Smooth muscle cell (in vitro differentiated cells): Measurements from ENCODE around the gene MRPS26. TPM values are rescaled to one million over a fixed set of nuclear protein-coding genes. Genes with fewer than 3 reads are reported as not detected.

Experiments used
- DNase-seq: peaks from one replicate; lab custom pipeline; 2025; ENCODE audit not compliant: unreplicated experiment; lab: John Stamatoyannopoulos, UW
- H2AFZ ChIP-seq: fragments of 200-600 bp; sonication (generic); 2 replicates; pipeline ENCODE4 v1.6.0; 2016; ENCODE audit warnings: antibody characterized with exemption, low read depth, mild to moderate bottlenecking
- H3F3A ChIP-seq: fragments of 200-600 bp; sonication (generic); 2 replicates; pipeline ENCODE4 v1.6.0; 2017; ENCODE audit warnings: antibody characterized with exemption, low read depth
- H3K27ac ChIP-seq: fragments of 200-600 bp; sonication (generic); 2 replicates; pipeline ENCODE4 v1.5.1; 2016; ENCODE audit warnings: low read depth, mild to moderate bottlenecking
- H3K27me3 ChIP-seq: fragments of 200-600 bp; sonication (generic); 2 replicates; pipeline ENCODE4 v1.6.1; 2016; ENCODE audit warnings: low read depth, mild to moderate bottlenecking
- H3K36me3 ChIP-seq: fragments of 200-600 bp; sonication (generic); 2 replicates; pipeline ENCODE4 v1.5.1; 2016; ENCODE audit warnings: low read depth
- H3K4me1 ChIP-seq: fragments of 200-600 bp; sonication (generic); 2 replicates; pipeline ENCODE4 v1.5.1; 2016; ENCODE audit warnings: low read depth
- H3K4me2 ChIP-seq: fragments of 200-600 bp; sonication (generic); 2 replicates; pipeline ENCODE4 v1.6.0; 2016; ENCODE audit warnings: mild to moderate bottlenecking
- H3K4me3 ChIP-seq: fragments of 200-600 bp; sonication (generic); 2 replicates; pipeline ENCODE4 v1.5.1; 2016; ENCODE audit warnings: mild to moderate bottlenecking
- H3K79me2 ChIP-seq: fragments of 200-600 bp; sonication (generic); 2 replicates; pipeline ENCODE4 v1.6.0; 2016; ENCODE audit warnings: low read depth, mild to moderate bottlenecking
- H3K9ac ChIP-seq: fragments of 200-600 bp; sonication (generic); 2 replicates; pipeline ENCODE4 v1.6.0; 2016; ENCODE audit warnings: low read depth
- H3K9me3 ChIP-seq: fragments of 200-600 bp; sonication (generic); replicated peaks from 2 replicates; pipeline ENCODE4 v1.5.1; 2016; ENCODE audit warnings: low read depth
- H4K20me1 ChIP-seq: fragments of 200-600 bp; sonication (generic); 2 replicates; pipeline ENCODE4 v1.6.0; 2016; ENCODE audit warnings: low read depth
- WGBS: methylation state at CpG from one replicate; pipeline ENCODE4 v1.1.7; 2016; ENCODE audit warnings: low lambda C conversion rate; 5-methylcytosine and 5-hydroxymethylcytosine counted together
- polyA plus RNA-seq: library from polyadenylated mRNA; unstranded; fragments of >200 nt; fragmentation: Nextera tagmentation; extraction: Ambion mirVana; gene quantifications from 2 replicates; pipeline ENCODE4 v1.2.1, GENCODE V29; 2016
- total RNA-seq: library from RNA; depleted of rRNA; stranded (reverse); fragments of >200 nt; gene quantifications from 2 replicates; pipeline ENCODE4 v1.2.3, GENCODE V29; 2014
- TF ChIP-seq, protein P1 (sequence below): fragments of 200-600 bp; sonication (generic); IDR thresholded peaks from 2 replicates; pipeline ENCODE4 v1.5.1; 2017; ENCODE audit warnings: borderline replicate concordance, mild to moderate bottlenecking, antibody characterized with exemption; ENCODE audit not compliant: insufficient read depth, poor library complexity, severe bottlenecking

Gene MRPS26
- total and polyA plus RNA-seq, 2 experiments from 2014 or later: 18.3 to 62.9 TPM

DNA sequence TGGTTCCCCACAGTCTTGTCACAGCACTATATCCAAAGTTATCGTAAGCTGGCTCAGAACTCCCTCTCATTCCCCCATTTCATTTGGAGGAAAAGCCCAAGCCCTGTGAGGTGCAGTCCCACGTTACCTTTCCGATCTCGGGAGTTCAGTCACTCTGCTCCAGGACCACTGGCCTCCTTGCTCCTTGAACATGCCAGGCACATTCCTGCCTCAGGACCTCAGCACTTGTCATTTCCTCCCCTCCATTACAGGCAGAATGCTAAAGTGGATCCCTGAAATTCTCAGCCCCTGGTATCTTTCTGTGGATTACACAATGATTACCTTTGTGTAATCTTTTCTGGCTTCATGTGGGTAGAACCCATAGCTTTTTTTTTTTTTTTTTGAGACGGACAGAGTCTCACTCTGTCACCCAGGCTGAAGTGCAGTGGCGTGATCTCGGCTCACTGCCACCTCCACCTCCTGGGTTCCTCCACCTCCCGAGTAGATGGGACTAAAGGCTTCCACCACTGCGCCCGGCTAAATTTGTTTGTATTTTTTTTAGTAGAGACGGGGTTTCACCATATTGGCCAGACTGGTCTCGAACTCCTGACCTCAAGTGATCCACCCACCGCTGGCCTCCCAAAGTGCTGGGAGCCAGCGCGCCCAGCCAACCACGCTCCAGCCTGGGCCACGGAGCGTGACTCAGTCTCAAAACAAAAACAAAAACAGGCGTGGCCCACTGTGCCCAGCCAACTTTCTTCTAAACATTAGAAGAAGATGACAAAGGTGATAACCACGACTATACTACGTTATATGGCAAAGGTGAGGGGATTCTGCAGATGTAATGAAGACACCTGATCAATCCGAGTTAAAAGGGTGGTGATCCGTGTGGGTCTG is 21.5 kb downstream of the MRPS26 start:
- H3K27me3 ChIP-seq: peaks cover 10% of the 10 kb centered on the region
- TF ChIP-seq, protein P1, sequence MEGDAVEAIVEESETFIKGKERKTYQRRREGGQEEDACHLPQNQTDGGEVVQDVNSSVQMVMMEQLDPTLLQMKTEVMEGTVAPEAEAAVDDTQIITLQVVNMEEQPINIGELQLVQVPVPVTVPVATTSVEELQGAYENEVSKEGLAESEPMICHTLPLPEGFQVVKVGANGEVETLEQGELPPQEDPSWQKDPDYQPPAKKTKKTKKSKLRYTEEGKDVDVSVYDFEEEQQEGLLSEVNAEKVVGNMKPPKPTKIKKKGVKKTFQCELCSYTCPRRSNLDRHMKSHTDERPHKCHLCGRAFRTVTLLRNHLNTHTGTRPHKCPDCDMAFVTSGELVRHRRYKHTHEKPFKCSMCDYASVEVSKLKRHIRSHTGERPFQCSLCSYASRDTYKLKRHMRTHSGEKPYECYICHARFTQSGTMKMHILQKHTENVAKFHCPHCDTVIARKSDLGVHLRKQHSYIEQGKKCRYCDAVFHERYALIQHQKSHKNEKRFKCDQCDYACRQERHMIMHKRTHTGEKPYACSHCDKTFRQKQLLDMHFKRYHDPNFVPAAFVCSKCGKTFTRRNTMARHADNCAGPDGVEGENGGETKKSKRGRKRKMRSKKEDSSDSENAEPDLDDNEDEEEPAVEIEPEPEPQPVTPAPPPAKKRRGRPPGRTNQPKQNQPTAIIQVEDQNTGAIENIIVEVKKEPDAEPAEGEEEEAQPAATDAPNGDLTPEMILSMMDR: no peak
- H3K4me3 ChIP-seq: no peak overlapping the region
- H3K4me2 ChIP-seq: no peak overlapping the region
- H3K27ac ChIP-seq: no peak overlapping the region
- H2AFZ ChIP-seq: no peak overlapping the region
- WGBS: 92% methylated on average over 23 of the region's 23 CpGs
- no peaks in the 10 kb centered on the region for H3F3A ChIP-seq
- H3K79me2 ChIP-seq: no peaks in the 10 kb centered on the region
- H4K20me1 ChIP-seq: peaks cover under 1% of the 10 kb centered on the region
- no peaks in the 10 kb centered on the region for H3K9me3 ChIP-seq
- no peaks in the 10 kb centered on the region for H3K36me3 ChIP-seq
- no peaks in the 10 kb centered on the region for H3K4me1 ChIP-seq
- no peak for DNase-seq
- no peak overlapping the region for H3K9ac ChIP-seq

GRCh38 chr20:3068075-3068474 is 22.2 kb downstream of the MRPS26 start:
- no peak for DNase-seq
- H3K4me2 ChIP-seq: no peak overlapping the region
- no peak overlapping the region for H3K9ac ChIP-seq
- H3K9me3 ChIP-seq: no peaks in the 10 kb centered on the region
- no peaks in the 10 kb centered on the region for H4K20me1 ChIP-seq
- H3K79me2 ChIP-seq: no peaks in the 10 kb centered on the region
- WGBS: 84% methylated on average over 8 of the region's 8 CpGs
- no peaks in the 10 kb centered on the region for H3F3A ChIP-seq
- no peak overlapping the region for H3K4me3 ChIP-seq
- TF ChIP-seq, protein P1: no peak
- H3K27ac ChIP-seq: no peak overlapping the region
- H2AFZ ChIP-seq: no peak overlapping the region
- H3K4me1 ChIP-seq: no peaks in the 10 kb centered on the region
- H3K27me3 ChIP-seq: peaks cover 16% of the 10 kb centered on the region
- H3K36me3 ChIP-seq: no peaks in the 10 kb centered on the region

DNA sequence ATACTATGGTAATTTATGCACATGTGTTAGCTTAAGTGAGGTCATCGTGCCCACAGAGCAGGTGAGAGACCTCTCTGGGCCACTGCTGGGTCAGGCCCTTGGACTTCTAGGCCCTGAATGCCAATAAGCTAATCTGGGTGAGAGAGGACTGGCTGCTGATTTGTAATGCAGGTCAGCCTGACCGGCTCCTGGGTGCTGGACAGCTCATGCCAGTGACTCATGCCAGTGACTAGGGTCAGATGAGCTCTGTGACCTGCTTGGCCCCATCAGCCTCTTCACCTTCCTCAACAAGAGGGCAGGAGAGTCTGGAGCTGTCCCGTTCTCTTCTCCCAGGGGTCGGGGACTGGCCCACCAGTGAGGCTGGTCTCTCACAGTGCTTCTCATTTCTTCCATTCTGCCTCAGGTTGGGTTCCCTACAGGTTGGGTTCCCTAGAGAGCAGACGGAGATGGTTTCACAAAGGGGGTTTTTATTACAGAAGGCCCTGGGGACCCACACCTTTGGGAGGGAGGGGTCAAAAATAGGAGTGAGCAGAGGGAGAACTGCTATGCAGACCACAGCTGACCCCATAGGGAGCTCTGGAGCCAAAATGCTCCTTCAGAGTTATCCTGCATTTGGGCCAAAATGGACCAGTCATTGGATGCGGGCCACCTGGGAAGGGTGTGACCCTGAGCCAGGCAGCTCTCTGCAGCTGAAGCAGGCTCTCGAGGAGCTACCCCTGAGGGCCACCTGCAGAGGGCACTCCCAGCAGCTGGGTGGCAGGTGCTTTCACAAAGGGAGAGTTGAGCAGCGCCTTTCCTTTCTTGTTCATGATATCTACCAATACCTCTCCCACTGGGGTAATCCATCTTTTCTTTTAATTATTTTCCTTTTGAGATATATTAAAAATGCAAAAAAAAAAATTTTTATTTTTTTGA is 23.4 kb downstream of the MRPS26 start:
- WGBS: 80% methylated on average over 8 of the region's 8 CpGs
- Histone ChIP-seq H4K20me1 (no peaks in the 10 kb centered on the region), H3K27ac (no peak overlapping the region), H3K79me2 (no peaks in the 10 kb centered on the region), H3K4me1 (no peaks in the 10 kb centered on the region), H3K9me3 (no peaks in the 10 kb centered on the region), H3K36me3 (no peaks in the 10 kb centered on the region), H3F3A (no peaks in the 10 kb centered on the region), H3K9ac (no peak overlapping the region), H3K27me3 (peaks cover 16% of the 10 kb centered on the region), H2AFZ (no peak overlapping the region), H3K4me3 (no peak overlapping the region), H3K4me2 (no peak overlapping the region)
- DNase-seq: no peak
- TF ChIP-seq, protein P1: no peak
